Mammary epithelial cell (primary cell): ENCODE measurements around the gene SULT1A1.
"Not testable (repeated sequence)": the region's sequence is repeated elsewhere in the genome, so short reads cannot be mapped to it uniquely, and the experiment has no call there.

Source experiments
- EZH2 ChIP-seq: IDR thresholded peaks from 2 replicates; pipeline ENCODE4 v1.6.1; 2012; ENCODE audit warnings: low read length, inconsistent platforms, borderline replicate concordance
- TF ChIP-seq, protein P1 (sequence below), 2 donors: IDR thresholded peaks in 1 of 2; conservative IDR thresholded peaks in 1 of 2; 2 replicates each; pipeline ENCODE4 v1.5.1; 2011 to 2012; ENCODE audit warnings: inconsistent platforms in 2 of 2, low read length in 2 of 2, mild to moderate bottlenecking in 2 of 2, control low read depth in 1 of 2, low read depth in 1 of 2; ENCODE audit not compliant: insufficient read depth in 1 of 2; ENCODE audit errors: extremely low read depth in 1 of 2

- TF ChIP-seq, protein P1, sequence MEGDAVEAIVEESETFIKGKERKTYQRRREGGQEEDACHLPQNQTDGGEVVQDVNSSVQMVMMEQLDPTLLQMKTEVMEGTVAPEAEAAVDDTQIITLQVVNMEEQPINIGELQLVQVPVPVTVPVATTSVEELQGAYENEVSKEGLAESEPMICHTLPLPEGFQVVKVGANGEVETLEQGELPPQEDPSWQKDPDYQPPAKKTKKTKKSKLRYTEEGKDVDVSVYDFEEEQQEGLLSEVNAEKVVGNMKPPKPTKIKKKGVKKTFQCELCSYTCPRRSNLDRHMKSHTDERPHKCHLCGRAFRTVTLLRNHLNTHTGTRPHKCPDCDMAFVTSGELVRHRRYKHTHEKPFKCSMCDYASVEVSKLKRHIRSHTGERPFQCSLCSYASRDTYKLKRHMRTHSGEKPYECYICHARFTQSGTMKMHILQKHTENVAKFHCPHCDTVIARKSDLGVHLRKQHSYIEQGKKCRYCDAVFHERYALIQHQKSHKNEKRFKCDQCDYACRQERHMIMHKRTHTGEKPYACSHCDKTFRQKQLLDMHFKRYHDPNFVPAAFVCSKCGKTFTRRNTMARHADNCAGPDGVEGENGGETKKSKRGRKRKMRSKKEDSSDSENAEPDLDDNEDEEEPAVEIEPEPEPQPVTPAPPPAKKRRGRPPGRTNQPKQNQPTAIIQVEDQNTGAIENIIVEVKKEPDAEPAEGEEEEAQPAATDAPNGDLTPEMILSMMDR (conservative IDR thresholded peaks at IDR 0.05 in 1 of 2, IDR thresholded peaks at IDR 0.05 in 1 of 2; ENCODE audit: extremely low read depth in 1 of 2, insufficient read depth in 1 of 2, low read depth in 1 of 2, low read length in 2 of 2), result peak; percentile 28 to 62
- TF ChIP-seq EZH2, result not testable (repeated sequence)
Measured at GRCh38 chr16:28615486-28616223, 5.8 kb upstream of the SULT1A1 start.
